ENCODE measurements around the gene MCEMP1.

The MCEMP1 gene

GRCh38 chr19:7654401-7654800 lies 22.5 kb upstream of the MCEMP1 start:
- DNase-seq (ENCODE audit: low read depth), result peak; percentile 47
- no peak for TF ChIP-seq CTCF (conservative IDR thresholded peaks at IDR 0.05; ENCODE audit: low read length)
- H3K4me3 ChIP-seq (ENCODE audit: low read length), result no peak overlapping the region

DNA sequence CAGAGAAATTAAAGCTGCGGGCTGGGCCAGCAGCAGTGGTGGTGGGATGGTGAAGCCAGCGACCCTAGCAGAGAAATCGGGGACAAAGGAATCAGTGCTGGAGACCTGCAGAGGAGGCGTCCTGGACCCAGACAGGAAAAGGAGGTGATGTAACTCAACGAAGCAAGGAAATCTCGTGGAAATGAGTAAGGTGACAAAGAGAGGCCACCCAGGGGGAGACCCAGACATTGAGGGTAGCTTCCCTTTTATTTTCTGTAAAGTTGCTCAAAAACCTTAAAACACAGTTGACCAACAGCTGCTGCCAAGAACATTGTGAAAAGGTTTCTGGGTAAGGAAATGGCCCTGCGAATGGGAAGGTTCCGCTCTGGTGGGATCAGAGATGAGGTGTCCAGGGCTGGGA lies 21.3 kb upstream of the MCEMP1 start:
- DNase-seq (ENCODE audit: low read depth), result no peak
- no peak overlapping the region for H3K4me3 ChIP-seq (ENCODE audit: low read length)

DNA sequence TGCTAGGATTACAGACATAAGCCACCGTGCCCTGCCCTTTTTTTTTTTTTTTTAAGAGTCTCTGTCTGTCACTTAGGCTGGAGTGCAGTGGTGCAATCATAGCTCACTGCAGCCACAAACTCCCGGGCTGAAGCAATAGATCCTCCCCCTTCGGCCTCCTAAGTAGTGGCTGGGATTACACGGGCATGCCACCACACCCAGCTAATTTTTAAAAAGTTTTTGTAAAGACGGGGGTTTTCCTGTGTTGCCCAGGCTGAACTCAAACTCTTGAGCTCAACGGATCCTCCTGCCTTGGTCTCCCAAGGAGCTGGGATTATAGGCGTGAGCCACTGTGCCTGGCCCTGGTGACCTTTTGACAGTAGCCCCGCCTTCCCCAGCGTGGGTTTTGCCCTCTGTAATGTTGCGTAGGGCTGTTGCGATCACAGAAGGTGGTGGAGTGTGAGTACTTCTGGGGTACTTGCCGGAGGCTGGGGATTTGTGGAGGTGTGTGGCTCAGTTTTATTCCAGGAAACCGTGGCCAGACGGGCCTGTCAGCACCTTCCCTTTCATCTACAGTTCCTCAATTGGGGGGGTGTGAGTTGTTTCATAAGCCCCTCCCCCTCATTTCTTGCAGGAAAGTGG lies 19.6 kb upstream of the MCEMP1 start:
- no peak overlapping the region for H3K4me3 ChIP-seq (ENCODE audit: low read length)
- no peak for TF ChIP-seq CTCF (conservative IDR thresholded peaks at IDR 0.05; ENCODE audit: low read length)
- DNase-seq (ENCODE audit: low read depth), result peak; percentile 31

More for the DNA sequence above, 21.3 kb upstream of the MCEMP1 start:
- no peak for TF ChIP-seq CTCF (conservative IDR thresholded peaks at IDR 0.05; ENCODE audit: low read length)

- no peak for TF ChIP-seq CTCF (conservative IDR thresholded peaks at IDR 0.05; ENCODE audit: low read length)
- no peak overlapping the region for H3K4me3 ChIP-seq (ENCODE audit: low read length)
- DNase-seq (ENCODE audit: low read depth), result no peak
Measured at GRCh38 chr19:7658219-7658686, 18.6 kb upstream of the MCEMP1 start.

DNA sequence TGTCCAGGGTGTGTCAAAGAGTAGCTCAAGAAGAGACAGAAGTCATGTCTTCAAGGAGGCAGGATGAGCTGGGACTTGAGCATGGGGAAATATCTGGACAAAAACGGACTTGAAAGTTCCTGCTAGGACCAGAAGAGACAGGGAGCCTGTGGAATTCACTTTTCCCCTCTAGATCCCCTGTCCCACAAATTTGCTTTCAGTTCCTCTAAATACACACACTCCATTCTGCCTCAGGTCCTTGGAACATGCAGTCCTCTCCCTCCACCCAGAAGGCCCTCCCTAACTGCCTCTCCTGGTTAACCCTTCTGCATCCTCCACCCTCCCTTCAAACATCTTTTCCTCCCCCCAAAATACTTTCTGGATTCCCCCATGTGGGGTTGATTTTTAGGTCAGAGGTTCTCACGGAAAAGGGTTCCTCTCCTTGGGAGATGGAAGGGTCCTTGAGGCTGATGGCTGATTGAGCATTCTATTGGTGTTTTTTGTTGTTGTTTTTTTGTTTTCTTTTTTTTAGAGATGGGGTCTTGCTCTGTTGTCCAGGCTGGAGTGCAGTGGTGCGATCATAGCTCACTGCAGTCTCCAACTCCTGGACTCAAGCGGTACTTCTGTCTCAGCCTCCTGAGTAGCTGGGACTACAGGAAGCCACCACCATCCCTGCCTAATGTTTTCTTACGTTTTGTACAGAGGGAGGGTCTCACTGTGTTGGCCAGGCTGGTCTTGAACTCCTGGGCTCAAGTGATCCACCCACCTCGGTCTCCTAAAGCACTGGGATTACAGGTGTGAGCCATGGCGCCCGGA lies 14.9 kb upstream of the MCEMP1 start:
- no peak for TF ChIP-seq CTCF (conservative IDR thresholded peaks at IDR 0.05; ENCODE audit: low read length)
- no peak overlapping the region for H3K4me3 ChIP-seq (ENCODE audit: low read length)
- DNase-seq (ENCODE audit: low read depth), result no peak

DNA sequence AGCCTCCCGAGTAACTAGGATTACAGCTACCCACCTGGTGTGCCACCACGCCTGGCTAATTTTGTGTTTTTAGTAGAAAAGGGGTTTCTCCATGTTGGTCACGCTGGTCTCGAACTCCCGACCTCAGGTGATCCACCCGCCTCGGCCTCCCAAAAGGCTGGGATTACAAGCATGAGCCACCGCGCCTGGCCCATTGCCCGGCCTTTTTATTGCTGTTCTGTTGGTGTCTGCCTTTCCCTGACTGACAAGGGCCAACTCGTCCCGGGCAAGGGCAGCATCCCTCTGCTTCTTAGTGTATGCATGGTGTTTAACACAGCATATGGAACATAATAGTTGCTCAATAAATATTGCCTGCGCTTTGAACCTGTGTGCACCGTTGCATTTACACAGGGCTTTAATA lies 14.2 kb upstream of the MCEMP1 start:
- no peak for TF ChIP-seq CTCF (conservative IDR thresholded peaks at IDR 0.05; ENCODE audit: low read length)
- no peak for DNase-seq (ENCODE audit: low read depth)

DNA sequence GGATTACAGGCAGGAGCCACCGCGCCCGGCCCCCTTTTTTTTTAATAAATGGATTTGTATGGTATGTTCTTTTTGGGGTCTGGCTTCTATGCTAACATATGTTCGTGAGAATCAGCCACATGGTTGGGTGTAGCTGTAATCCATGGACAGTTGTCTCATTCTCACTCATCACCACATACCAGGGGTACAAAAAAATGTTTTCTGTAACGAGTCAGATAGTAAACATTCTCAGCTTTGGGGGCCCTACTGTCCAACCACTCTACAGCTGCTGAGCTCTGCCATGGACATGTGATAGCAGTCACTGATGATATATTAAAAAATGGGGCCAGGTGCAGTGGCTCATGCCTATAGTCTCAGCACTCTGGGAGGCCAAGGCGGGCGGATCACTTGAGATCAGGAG lies 13.2 kb upstream of the MCEMP1 start:
- H3K4me3 ChIP-seq (ENCODE audit: low read length), result no peak overlapping the region
- TF ChIP-seq CTCF (conservative IDR thresholded peaks at IDR 0.05; ENCODE audit: low read length), result no peak
- no peak for DNase-seq (ENCODE audit: low read depth)

More for the DNA sequence above, 14.2 kb upstream of the MCEMP1 start:
- no peak overlapping the region for H3K4me3 ChIP-seq (ENCODE audit: low read length)
